Peyer's patch (tissue), 4 donors: ENCODE results near the gene COTL1. TPM values are rescaled to one million over a fixed set of nuclear protein-coding genes. Genes with fewer than 3 reads are reported as not detected.

Source experiments
- DNase-seq, 3 donors: peaks; one replicate each; pipeline ENCODE4 v3.0.0-alpha.2; 2017 to 2019
- H3K27ac ChIP-seq, 4 donors: fragments of 200-600 bp; sonication (generic); one replicate each; pipeline ENCODE4 v1.5.1; 2016 to 2019
- H3K27me3 ChIP-seq, 2 donors: fragments of 200-600 bp; sonication (generic); one replicate each; pipeline ENCODE4 v1.5.1; 2019
- H3K36me3 ChIP-seq, 3 donors: fragments of 200-600 bp; sonication (generic); one replicate each; pipeline ENCODE4 v1.5.1; 2016 to 2019
- H3K4me1 ChIP-seq, 4 donors: fragments of 200-600 bp; sonication (generic); one replicate each; pipeline ENCODE4 v1.5.1; 2016 to 2019
- H3K4me3 ChIP-seq, 4 donors: fragments of 200-600 bp; sonication (generic); 1 replicate in 3 of 4; 2 replicates in 1 of 4; pipeline ENCODE4 v1.5.1; 2016 to 2019; ENCODE audit warnings: mild to moderate bottlenecking in 1 of 4
- H3K9me3 ChIP-seq, 4 donors: fragments of 200-600 bp; sonication (generic); one replicate each; pipeline ENCODE4 v1.5.1; 2016 to 2019; ENCODE audit warnings: mild to moderate bottlenecking in 1 of 4
- CTCF ChIP-seq, 6 experiments: fragments of 450-650 bp in 4 of 6; fragments of 200-600 bp in 2 of 6; sonication (generic) in 1 of 6; IDR thresholded peaks; one replicate each; pipeline ENCODE4 v1.5.1; 2017 to 2019; ENCODE audit warnings: antibody characterized with exemption in 6 of 6, mild to moderate bottlenecking in 3 of 6, moderate library complexity in 1 of 6
- POLR2A ChIP-seq, 2 donors: fragments of 450-650 bp; IDR thresholded peaks; one replicate each; pipeline ENCODE4 v1.5.1; 2017; ENCODE audit warnings: antibody characterized with exemption in 2 of 2, mild to moderate bottlenecking in 2 of 2, moderate library complexity in 2 of 2
- total RNA-seq, 4 donors: library from RNA; depleted of rRNA; stranded (reverse); fragments of >200 nt; gene quantifications; one replicate each; pipeline ENCODE4 v1.1.0, GENCODE V29; 2016

COTL1 gene
- total RNA-seq, 4 donors from 2014 or later: 29.6 to 84.2 (median 43.1) TPM

GRCh38 chr16:84531671-84532111 lies 86.2 kb downstream of the COTL1 start:
- TF ChIP-seq CTCF (IDR thresholded peaks at IDR 0.05) (no peak), POLR2A (IDR thresholded peaks at IDR 0.05) (no peak)
- Histone ChIP-seq H3K4me3 (no peak overlapping the region), H3K27me3 (no peaks in the 10 kb centered on the region), H3K9me3 (no peaks in the 10 kb centered on the region), H3K4me1 (no peaks in the 10 kb centered on the region), H3K36me3 (no peaks in the 10 kb centered on the region), H3K27ac (peak overlapping the region in 2 of 4 donors; percentile 47 to 69)
- DNase-seq: no peak

- Histone ChIP-seq H3K36me3 (no peaks in the 10 kb centered on the region), H3K4me3 (no peak overlapping the region), H3K27ac (no peak overlapping the region), H3K9me3 (no peaks in the 10 kb centered on the region), H3K27me3 (no peaks in the 10 kb centered on the region), H3K4me1 (no peaks in the 10 kb centered on the region)
- no peak for DNase-seq
- TF ChIP-seq CTCF (IDR thresholded peaks at IDR 0.05): no peak
- TF ChIP-seq POLR2A (IDR thresholded peaks at IDR 0.05): no peak
These were observed 87.3 kb downstream of the COTL1 start for GRCh38 chr16:84530590-84530989.

- H3K27me3 ChIP-seq: no peaks in the 10 kb centered on the region
- TF ChIP-seq CTCF (IDR thresholded peaks at IDR 0.05): no peak
- TF ChIP-seq POLR2A (IDR thresholded peaks at IDR 0.05): no peak
- no peaks in the 10 kb centered on the region for H3K36me3 ChIP-seq
- H3K27ac ChIP-seq: no peak overlapping the region
- no peak overlapping the region for H3K4me3 ChIP-seq
- no peak for DNase-seq
- no peaks in the 10 kb centered on the region for H3K4me1 ChIP-seq
- no peaks in the 10 kb centered on the region for H3K9me3 ChIP-seq
These were observed 88.3 kb downstream of the COTL1 start for GRCh38 chr16:84529607-84530006.

GRCh38 chr16:84528322-84528721 lies 89.6 kb downstream of the COTL1 start:
- TF ChIP-seq POLR2A (IDR thresholded peaks at IDR 0.05): no peak
- TF ChIP-seq CTCF (IDR thresholded peaks at IDR 0.05): no peak

GRCh38 chr16:84527532-84528269 lies 90.2 kb downstream of the COTL1 start:
- H3K36me3 ChIP-seq: no peaks in the 10 kb centered on the region
- H3K27ac ChIP-seq: peak overlapping the region in 2 of 4 donors; percentile 5 to 17
- no peaks in the 10 kb centered on the region for H3K9me3 ChIP-seq
- H3K27me3 ChIP-seq: no peaks in the 10 kb centered on the region
- no peaks in the 10 kb centered on the region for H3K4me1 ChIP-seq
- no peak overlapping the region for H3K4me3 ChIP-seq
- no peak for TF ChIP-seq POLR2A (IDR thresholded peaks at IDR 0.05)
- no peak for TF ChIP-seq CTCF (IDR thresholded peaks at IDR 0.05)
- no peak for DNase-seq

More at GRCh38 chr16:84528322-84528721, 89.6 kb downstream of the COTL1 start:
- Histone ChIP-seq H3K27ac (no peak overlapping the region), H3K27me3 (no peaks in the 10 kb centered on the region), H3K4me1 (no peaks in the 10 kb centered on the region), H3K36me3 (no peaks in the 10 kb centered on the region), H3K4me3 (no peak overlapping the region), H3K9me3 (no peaks in the 10 kb centered on the region)
- DNase-seq: no peak
